Smooth muscle cell of the brain vasculature (primary cell): ENCODE data around the gene BNIP5.
"Not testable (repeated sequence)": the region's sequence is repeated elsewhere in the genome, so short reads cannot be mapped to it uniquely, and the experiment has no call there.

Experiments used
- DNase-seq: peaks from one replicate; pipeline ENCODE4 v3.0.0-alpha.2; 2012; ENCODE audit warnings: low read depth, low spot score

Gene BNIP5

GRCh38 chr6:36364669-36365479 lies 28.2 kb upstream of the BNIP5 start:
- no peak for DNase-seq

- not testable (repeated sequence) for DNase-seq
Measured at GRCh38 chr6:36364061-36364635, 27.5 kb upstream of the BNIP5 start.

GRCh38 chr6:36363371-36363752 lies 26.7 kb upstream of the BNIP5 start:
- not testable (repeated sequence) for DNase-seq

- DNase-seq: no peak
Measured at GRCh38 chr6:36362551-36363370, 26.1 kb upstream of the BNIP5 start.

- DNase-seq: no peak
Measured at GRCh38 chr6:36361071-36361470, 24.4 kb upstream of the BNIP5 start.

GRCh38 chr6:36360241-36361054 lies 23.8 kb upstream of the BNIP5 start:
- DNase-seq: peak; percentile 44

GRCh38 chr6:36358226-36358915 lies 21.7 kb upstream of the BNIP5 start:
- DNase-seq: no peak

- no peak for DNase-seq
Measured at GRCh38 chr6:36357872-36358225, 21.2 kb upstream of the BNIP5 start.

GRCh38 chr6:36355819-36356218 lies 19.1 kb upstream of the BNIP5 start:
- DNase-seq: no peak

- no peak for DNase-seq
Measured at GRCh38 chr6:36353411-36353915, 16.8 kb upstream of the BNIP5 start.

GRCh38 chr6:36352477-36353157 lies 15.9 kb upstream of the BNIP5 start:
- no peak for DNase-seq

GRCh38 chr6:36350681-36351571 lies 14.2 kb upstream of the BNIP5 start:
- DNase-seq: no peak

- DNase-seq: no peak
Measured at GRCh38 chr6:36350082-36350481, 13.4 kb upstream of the BNIP5 start.

- no peak for DNase-seq
Measured at GRCh38 chr6:36349240-36349639, 12.6 kb upstream of the BNIP5 start.

- DNase-seq: no peak
Measured at GRCh38 chr6:36347621-36348020, 10.9 kb upstream of the BNIP5 start.

GRCh38 chr6:36346486-36347273 lies 10.0 kb upstream of the BNIP5 start:
- no peak for DNase-seq

- DNase-seq: no peak
Measured at GRCh38 chr6:36345681-36346466, 9.2 kb upstream of the BNIP5 start.
